ENCODE measurements around the gene WNT4.

DNA sequence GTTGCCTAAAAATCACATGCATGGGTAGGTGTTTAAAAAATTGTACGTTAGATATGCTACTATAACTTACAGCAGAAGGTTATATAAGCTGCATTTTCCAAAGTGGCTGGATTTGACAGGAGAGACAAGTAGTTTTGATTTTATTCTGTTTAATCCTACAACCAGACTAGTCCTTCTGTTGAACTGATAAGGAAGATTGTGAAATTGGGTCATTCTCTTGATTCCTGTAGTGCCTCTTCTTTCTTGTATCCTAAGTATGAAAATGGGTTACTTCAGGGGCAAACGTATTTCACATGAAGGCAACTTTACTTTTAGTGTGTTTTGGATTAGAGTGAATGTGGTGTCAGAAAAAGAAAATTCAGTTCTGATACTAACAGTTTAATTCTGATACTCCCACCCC, 71.4 kb downstream of the WNT4 start:
- TF ChIP-seq, protein P1, sequence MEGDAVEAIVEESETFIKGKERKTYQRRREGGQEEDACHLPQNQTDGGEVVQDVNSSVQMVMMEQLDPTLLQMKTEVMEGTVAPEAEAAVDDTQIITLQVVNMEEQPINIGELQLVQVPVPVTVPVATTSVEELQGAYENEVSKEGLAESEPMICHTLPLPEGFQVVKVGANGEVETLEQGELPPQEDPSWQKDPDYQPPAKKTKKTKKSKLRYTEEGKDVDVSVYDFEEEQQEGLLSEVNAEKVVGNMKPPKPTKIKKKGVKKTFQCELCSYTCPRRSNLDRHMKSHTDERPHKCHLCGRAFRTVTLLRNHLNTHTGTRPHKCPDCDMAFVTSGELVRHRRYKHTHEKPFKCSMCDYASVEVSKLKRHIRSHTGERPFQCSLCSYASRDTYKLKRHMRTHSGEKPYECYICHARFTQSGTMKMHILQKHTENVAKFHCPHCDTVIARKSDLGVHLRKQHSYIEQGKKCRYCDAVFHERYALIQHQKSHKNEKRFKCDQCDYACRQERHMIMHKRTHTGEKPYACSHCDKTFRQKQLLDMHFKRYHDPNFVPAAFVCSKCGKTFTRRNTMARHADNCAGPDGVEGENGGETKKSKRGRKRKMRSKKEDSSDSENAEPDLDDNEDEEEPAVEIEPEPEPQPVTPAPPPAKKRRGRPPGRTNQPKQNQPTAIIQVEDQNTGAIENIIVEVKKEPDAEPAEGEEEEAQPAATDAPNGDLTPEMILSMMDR (IDR thresholded peaks at IDR 0.05) = no peak
- TF ChIP-seq POLR2A (IDR thresholded peaks at IDR 0.05) (no peak), EP300 (IDR thresholded peaks at IDR 0.05) (no peak), POLR2AphosphoS5 (IDR thresholded peaks at IDR 0.05) (no peak)

Measured in gastroesophageal sphincter (tissue), 3 donors.